Mucosa of stomach (tissue), 1 donor: ENCODE measurements around the gene CLPTM1L.
A peak's percentile ranks its signal among the peaks of the same experiment; 100 is the strongest.

Experiments
- H3K27me3 ChIP-seq: one replicate; pipeline ENCODE4 v1.7.0; 2013; ENCODE audit warnings: mild to moderate bottlenecking, low read length; ENCODE audit not compliant: control insufficient read depth, insufficient read depth
- H3K36me3 ChIP-seq: one replicate; pipeline ENCODE4 v1.7.0; 2013; ENCODE audit warnings: low read length; ENCODE audit not compliant: control insufficient read depth, insufficient read depth
- H3K4me1 ChIP-seq: one replicate; pipeline ENCODE4 v1.7.0; 2013; ENCODE audit warnings: mild to moderate bottlenecking, low read length; ENCODE audit not compliant: control insufficient read depth, insufficient read depth
- H3K4me3 ChIP-seq: one replicate; pipeline ENCODE4 v1.7.0; 2013; ENCODE audit warnings: low read length
- H3K9ac ChIP-seq: one replicate; pipeline ENCODE4 v1.7.0; 2013; ENCODE audit warnings: mild to moderate bottlenecking, low read length, moderate library complexity
- H3K9me3 ChIP-seq: one replicate; pipeline ENCODE4 v1.7.0; 2013; ENCODE audit warnings: mild to moderate bottlenecking, low read length, moderate library complexity; ENCODE audit not compliant: control insufficient read depth
- donor health status: Pancreatic carcinoma.

CLPTM1L gene, protein sequence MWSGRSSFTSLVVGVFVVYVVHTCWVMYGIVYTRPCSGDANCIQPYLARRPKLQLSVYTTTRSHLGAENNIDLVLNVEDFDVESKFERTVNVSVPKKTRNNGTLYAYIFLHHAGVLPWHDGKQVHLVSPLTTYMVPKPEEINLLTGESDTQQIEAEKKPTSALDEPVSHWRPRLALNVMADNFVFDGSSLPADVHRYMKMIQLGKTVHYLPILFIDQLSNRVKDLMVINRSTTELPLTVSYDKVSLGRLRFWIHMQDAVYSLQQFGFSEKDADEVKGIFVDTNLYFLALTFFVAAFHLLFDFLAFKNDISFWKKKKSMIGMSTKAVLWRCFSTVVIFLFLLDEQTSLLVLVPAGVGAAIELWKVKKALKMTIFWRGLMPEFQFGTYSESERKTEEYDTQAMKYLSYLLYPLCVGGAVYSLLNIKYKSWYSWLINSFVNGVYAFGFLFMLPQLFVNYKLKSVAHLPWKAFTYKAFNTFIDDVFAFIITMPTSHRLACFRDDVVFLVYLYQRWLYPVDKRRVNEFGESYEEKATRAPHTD

DNA sequence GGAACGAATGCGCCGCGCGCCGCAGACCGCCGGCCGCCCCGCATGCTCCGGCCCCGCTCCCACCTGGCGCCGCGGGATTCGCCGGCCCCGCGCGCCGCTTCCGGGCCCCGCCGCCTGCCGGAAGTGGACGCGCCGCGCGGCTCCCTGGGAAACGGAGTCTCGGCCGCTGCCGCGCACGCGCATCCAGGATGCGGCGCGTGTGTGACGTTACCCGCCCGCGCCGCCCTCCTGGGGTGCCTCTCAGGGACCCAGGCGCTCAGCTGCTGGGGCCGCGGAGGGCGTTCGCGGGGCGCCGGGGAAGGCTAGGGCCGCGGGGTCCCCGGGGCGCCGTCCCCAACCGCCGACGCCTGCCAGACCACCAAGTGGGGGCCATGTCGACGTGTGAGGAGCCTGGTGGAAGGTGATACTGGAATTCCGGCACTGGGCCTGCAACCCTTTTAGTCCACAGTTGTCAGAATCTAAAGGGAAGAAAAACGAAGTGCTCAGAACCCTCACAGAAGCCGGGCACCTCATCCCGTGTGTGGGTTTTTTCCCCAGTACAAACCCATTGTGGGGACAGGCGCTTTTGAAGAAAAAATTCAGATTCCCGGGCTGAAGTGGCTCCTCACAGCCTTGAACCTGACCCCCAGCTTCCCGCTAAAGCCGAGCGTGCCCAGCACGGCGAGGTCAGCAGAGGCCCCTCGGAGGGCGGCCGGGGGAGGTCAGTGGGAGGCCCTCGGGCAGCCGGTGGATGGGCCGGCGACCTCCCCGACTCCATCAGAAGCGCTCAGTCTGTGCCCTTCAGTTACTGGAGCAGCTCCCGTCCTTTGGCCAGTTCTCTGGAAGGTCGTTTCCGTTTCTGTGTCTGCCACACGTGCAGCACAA is at the start of gene CLPTM1L:
Gene CLPTM1L, minus strand, starts transcription at position 125 of the 864 bp plus-strand sequence. CDS start 258 bp downstream, outside the sequence.
- Histone ChIP-seq H3K4me1 (peaks cover 12% of the 10 kb centered on the region), H3K36me3 (no peaks in the 10 kb centered on the region), H3K4me3 (peak within 1 kb of the TSS; percentile 99), H3K9me3 (no peaks in the 10 kb centered on the region), H3K9ac (peak within 1 kb of the TSS; percentile 98), H3K27me3 (no peaks in the 10 kb centered on the region)

DNA sequence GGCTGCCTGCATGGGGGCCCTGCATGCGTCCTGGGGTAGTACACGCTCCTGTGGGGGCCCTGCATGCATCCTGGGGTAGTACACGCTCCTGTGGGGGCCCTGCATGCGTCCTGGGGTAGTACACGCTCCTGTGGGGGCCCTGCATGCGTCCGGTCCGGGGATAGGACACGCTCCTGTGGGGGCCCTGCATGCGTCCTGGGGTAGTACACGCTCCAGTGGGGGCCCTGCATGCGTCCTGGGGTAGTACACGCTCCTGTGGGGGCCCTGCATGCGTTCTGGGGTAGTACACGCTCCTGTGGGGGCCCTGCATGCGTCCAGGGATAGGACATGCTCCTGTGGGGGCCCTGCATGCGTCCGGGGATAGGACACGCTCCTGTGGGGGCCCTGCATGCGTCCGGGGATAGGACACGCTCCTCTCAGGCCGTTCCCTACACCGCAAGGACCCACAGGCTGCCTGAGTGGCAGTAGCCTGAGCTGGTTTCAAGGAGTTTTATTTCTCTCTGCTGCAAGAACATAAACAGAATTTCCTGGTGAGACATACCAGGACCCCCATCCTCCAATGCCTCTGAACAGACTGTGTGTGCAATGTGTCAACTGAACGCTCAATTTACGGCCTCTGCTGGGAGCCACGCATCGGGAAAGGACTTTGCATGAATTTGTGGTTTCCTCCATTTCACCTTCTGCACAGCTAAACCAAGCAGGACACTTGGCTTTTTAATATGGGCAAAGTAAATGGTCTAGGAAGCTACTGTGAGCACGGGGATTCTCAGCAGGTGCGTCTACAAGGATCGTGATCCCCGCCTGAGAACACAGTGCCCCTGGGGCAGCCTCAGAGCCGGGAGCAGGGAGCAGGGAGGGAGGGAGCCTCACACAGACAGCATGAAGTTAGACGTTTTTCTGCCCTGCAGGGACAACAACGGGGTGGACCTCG is 48.9 kb upstream of the CLPTM1L start:
- Histone ChIP-seq H3K27me3 (peaks cover 29% of the 10 kb centered on the region), H3K9ac (no peak overlapping the region)

DNA sequence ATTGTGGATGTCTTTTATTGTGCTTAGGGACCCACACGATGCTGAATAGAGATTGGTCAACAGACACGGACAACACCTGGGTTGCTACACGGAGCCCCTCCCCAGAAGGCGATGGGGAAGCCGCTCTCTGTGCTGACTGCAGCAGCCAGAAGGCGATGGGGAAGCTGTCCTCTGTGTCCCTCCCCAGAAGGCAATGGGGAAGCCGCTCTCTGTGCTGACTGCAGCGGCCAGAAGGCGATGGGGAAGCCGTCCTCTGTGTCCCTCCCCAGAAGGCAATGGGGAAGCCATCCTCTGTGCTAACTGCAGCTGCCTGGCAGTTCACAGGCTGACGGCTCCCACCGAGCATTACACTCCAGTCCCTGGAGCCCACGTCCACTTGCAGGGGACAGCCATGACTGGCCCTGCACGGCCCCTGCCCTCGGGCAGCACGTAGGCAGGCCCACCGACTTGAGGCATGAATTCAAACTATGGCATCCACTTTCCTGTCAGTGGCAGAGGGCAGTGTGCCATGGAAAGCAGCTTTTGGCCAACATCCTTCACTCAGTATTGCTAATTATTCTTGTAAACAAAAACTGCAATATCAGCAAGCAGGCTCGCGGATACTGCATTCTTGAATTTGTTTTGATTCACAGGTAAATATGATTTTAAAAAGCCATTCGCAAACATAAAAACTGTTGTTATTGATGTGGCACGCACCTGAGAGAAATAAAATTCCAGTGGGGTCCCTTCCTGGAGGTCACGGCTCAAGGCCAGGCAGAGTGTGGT is 48.1 kb upstream of the CLPTM1L start:
- Histone ChIP-seq H3K9me3 (no peaks in the 10 kb centered on the region), H3K9ac (no peak overlapping the region), H3K4me1 (peaks cover 7% of the 10 kb centered on the region), H3K36me3 (no peaks in the 10 kb centered on the region), H3K4me3 (no peak overlapping the region), H3K27me3 (peaks cover 29% of the 10 kb centered on the region)

More for the DNA sequence above, 48.9 kb upstream of the CLPTM1L start:
- H3K9me3 ChIP-seq, result no peaks in the 10 kb centered on the region
- H3K4me1 ChIP-seq, result peaks cover 7% of the 10 kb centered on the region
- no peak overlapping the region for H3K4me3 ChIP-seq
- H3K36me3 ChIP-seq, result no peaks in the 10 kb centered on the region

DNA sequence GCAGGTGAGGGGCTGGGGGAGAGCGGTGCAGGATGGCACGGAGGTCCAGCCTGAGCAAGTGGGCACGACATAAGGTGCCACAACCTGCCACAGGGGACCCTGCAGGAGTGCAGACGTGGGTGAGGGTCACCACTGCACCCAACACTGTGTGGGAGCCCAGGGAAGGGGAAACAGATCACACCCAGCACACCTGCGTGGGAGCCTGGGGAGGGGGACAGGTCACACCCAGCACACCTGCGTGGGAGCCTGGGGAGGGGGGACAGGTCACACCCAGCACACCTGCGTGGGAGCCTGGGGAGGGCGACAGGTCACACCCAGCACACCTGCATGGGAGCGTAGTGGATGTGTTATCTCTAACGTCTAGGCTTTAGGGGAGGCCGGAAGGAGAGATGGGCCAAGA is 47.4 kb upstream of the CLPTM1L start:
- Histone ChIP-seq H3K4me3 (no peak overlapping the region), H3K27me3 (peaks cover 31% of the 10 kb centered on the region), H3K9me3 (no peaks in the 10 kb centered on the region), H3K36me3 (no peaks in the 10 kb centered on the region), H3K9ac (no peak overlapping the region), H3K4me1 (peaks cover 7% of the 10 kb centered on the region)

DNA sequence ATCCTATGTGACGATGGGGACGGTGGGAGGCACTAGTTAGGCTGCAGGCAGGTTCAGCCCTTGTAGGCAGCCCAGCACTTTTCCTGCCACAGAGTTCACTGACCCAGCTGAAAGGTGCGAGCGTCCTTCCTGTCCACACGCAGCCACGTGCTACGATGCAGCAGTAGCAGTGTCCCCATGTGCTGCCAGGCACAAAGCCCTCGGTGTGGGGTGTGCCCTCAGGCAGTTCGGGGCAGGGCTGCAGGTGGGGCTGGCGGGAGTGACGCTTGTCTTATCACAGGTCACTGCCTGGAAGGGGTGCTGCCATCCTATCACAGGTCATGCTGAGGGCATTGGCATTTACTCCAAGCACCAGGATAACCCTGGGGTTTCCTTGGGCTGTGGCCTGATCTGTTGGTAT is 46.8 kb upstream of the CLPTM1L start:
- Histone ChIP-seq H3K27me3 (peaks cover 36% of the 10 kb centered on the region), H3K4me1 (peaks cover 7% of the 10 kb centered on the region)

DNA sequence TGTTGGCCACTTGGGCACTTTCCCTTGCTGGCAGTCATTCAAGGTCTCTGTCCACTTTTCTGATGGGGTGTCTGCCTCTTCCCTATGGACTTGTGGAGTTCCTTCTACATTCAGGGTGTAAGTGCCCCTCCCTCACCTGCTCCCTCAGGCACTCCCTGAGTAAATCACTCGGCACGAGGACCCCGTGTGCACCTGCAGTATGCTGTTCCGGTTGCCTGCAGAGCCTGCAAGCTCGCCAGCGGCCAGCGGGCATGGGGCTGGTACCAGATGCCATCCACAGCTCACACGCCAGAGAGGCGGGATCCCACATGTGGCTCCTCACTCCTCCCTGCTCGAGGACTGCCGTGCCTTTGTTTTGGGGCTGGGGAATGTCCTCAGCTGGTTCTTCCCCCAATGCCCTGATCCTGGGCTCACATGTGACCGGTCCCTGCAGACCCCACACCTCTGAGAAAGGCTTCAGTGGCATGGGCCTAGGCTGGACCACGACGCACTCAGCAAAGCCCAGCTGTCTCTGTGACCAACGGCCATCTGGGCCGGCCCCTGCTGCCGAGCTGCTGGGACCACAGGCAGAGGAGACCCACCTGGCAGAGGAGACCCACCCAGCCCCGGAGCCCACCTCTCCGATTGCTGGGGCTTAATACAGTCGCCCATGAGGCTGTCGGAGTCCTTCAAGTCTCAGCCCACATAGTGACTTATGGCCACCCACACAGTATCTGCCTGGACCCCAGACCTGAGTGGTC is 46.1 kb upstream of the CLPTM1L start:
- no peaks in the 10 kb centered on the region for H3K36me3 ChIP-seq

More for the DNA sequence above, 46.8 kb upstream of the CLPTM1L start:
- Histone ChIP-seq H3K36me3 (no peaks in the 10 kb centered on the region), H3K4me3 (no peak overlapping the region), H3K9ac (no peak overlapping the region), H3K9me3 (no peaks in the 10 kb centered on the region)

DNA sequence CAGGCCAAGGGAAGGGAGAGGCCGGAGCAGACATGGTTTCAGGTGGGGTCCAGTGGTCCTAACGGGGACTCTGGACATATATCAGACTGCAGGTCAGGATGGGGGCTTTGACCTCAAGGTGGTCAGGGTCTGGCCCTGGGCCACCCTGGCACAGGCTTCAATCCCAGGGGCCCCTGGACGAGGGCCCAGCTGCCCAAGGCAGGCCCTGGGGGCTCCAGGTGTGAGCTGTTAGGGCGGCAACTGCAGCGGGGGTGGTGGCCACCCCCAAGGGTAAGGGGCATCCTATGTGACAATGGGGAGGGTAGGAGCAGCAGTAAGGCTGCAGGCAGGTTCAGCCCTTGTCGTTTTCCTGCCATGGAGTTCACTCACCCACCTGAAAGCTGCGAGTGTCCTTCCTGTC is 45.4 kb upstream of the CLPTM1L start:
- Histone ChIP-seq H3K9ac (no peak overlapping the region), H3K27me3 (peaks cover 37% of the 10 kb centered on the region), H3K4me1 (peaks cover 10% of the 10 kb centered on the region), H3K36me3 (no peaks in the 10 kb centered on the region), H3K4me3 (no peak overlapping the region), H3K9me3 (no peaks in the 10 kb centered on the region)

More for the DNA sequence above, 46.1 kb upstream of the CLPTM1L start:
- Histone ChIP-seq H3K4me3 (no peak overlapping the region), H3K27me3 (peaks cover 38% of the 10 kb centered on the region), H3K9ac (no peak overlapping the region), H3K9me3 (no peaks in the 10 kb centered on the region), H3K4me1 (peaks cover 7% of the 10 kb centered on the region)

DNA sequence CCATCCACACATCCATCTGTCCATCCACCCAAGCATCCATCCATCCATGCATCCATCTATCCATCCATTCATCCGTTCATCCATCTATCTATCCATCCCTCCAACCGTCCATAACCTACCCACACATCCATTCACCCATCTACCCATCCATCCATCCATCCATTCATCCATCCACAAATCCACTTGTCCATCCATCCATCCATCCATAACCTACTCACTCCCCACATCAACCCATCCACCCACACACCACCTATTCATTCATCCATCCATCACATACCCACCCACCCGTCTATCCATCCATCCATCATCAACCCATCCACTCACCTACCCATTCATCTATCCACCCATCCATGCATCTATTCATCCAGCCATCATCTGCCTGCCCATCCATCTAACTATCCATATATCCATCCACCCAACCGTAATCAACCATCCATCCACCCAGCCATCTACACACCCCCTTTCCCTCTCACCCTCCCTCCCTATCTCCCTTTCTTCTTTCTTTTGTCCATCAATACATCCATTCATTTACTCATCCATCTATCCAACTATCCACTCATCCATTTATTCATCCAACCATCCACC is 43.6 kb upstream of the CLPTM1L start:
- no peak overlapping the region for H3K9ac ChIP-seq
- no peaks in the 10 kb centered on the region for H3K36me3 ChIP-seq
- peaks cover 23% of the 10 kb centered on the region for H3K27me3 ChIP-seq

DNA sequence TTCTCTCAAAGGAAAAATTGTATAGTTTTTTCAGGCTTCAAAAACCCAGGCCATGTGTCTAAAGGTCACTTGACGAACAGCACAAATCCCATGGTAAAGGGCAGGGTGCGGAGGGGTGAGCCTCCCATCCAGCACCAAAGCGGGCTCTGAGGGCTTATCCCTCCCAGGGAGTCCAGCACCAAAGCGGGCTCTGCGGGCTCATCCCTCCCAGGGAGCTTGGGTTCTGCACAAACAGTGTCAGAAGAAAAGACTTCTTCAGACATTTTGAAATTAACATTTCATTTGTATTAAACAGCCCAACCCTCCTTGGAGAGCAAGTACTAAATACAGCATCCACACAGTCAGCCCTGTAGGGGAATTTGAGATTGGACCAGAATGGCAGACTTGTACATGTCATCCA is 43.0 kb upstream of the CLPTM1L start:
- Histone ChIP-seq H3K4me3 (no peak overlapping the region), H3K36me3 (no peaks in the 10 kb centered on the region), H3K9me3 (no peaks in the 10 kb centered on the region), H3K27me3 (peaks cover 23% of the 10 kb centered on the region), H3K9ac (no peak overlapping the region), H3K4me1 (peaks cover 13% of the 10 kb centered on the region)

More for the DNA sequence above, 43.6 kb upstream of the CLPTM1L start:
- peaks cover 13% of the 10 kb centered on the region for H3K4me1 ChIP-seq
- H3K4me3 ChIP-seq, result no peak overlapping the region
- H3K9me3 ChIP-seq, result no peaks in the 10 kb centered on the region

DNA sequence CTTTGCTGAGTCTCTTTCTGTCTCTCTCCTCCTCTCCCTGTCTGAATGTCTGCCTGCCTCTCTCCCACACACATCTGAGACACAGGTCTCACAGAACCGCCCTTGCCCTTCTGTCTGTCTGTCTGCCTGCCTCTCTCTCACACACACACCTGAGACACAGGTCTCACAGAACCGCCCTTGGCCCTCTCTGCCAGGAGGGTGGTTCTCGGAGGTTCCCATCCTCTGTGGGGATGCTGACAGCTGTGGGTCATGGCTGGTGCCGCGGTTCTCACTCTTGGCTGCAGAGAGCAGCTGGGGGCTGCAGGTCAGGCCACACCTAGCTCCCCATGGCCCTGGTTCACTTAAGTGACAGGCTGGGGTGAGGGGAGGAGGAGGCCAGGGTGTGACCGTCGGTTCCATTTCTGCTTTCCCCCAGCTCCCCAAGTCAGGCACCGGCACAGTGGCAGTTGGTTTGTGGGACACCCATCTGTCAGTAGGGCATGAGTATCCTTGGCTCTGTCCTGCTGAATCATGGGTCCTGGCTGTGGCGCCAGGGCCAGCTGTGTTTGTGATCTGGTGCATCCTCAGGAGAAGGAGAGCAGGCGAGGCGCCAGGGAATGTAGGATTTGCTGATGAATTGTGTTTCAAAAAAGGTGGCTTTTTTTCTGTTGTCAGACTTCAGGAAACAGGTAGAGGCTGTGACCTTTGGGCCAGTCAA is 42.3 kb upstream of the CLPTM1L start:
- Histone ChIP-seq H3K4me3 (peak overlapping the region; percentile 32), H3K4me1 (peaks cover 13% of the 10 kb centered on the region), H3K36me3 (no peaks in the 10 kb centered on the region), H3K9ac (no peak overlapping the region), H3K27me3 (peaks cover 22% of the 10 kb centered on the region), H3K9me3 (no peaks in the 10 kb centered on the region)
